ENCODE results near the gene GOLGA3.
"Not testable (repeated sequence)": the region's sequence is repeated elsewhere in the genome, so short reads cannot be mapped to it uniquely, and the experiment has no call there.

Gene GOLGA3

GRCh38 chr12:132847363-132848356 is 19.0 kb upstream of the GOLGA3 start:
- DNase-seq, result no peak

GRCh38 chr12:132844681-132845080 is 16.0 kb upstream of the GOLGA3 start:
- DNase-seq, result not testable (repeated sequence)

GRCh38 chr12:132842449-132843045 is 13.9 kb upstream of the GOLGA3 start:
- DNase-seq, result no peak

- no peak for DNase-seq
Observed at GRCh38 chr12:132841151-132841550, 12.5 kb upstream of the GOLGA3 start.

- no peak for DNase-seq
Observed at GRCh38 chr12:132840536-132840935, 11.9 kb upstream of the GOLGA3 start.

GRCh38 chr12:132839558-132840235 is 11.0 kb upstream of the GOLGA3 start:
- DNase-seq, result no peak

GRCh38 chr12:132838410-132839080 is 9.9 kb upstream of the GOLGA3 start:
- DNase-seq, result no peak

- no peak for DNase-seq
Observed at GRCh38 chr12:132837693-132838409, 9.2 kb upstream of the GOLGA3 start.

- no peak for DNase-seq
Observed at GRCh38 chr12:132836795-132837331, 8.2 kb upstream of the GOLGA3 start.

- not testable (repeated sequence) for DNase-seq
Observed at GRCh38 chr12:132836230-132836629, 7.6 kb upstream of the GOLGA3 start.

GRCh38 chr12:132835076-132836025 is 6.7 kb upstream of the GOLGA3 start:
- DNase-seq, result no peak

- DNase-seq, result no peak
Observed at GRCh38 chr12:132834181-132834711, 5.6 kb upstream of the GOLGA3 start.

GRCh38 chr12:132833341-132833740 is 4.7 kb upstream of the GOLGA3 start:
- DNase-seq, result no peak

- DNase-seq, result no peak
Observed at GRCh38 chr12:132831771-132832170, 3.1 kb upstream of the GOLGA3 start.

- DNase-seq, result no peak
Observed at GRCh38 chr12:132827763-132828703, 636 bp downstream of the GOLGA3 start.

- no peak for DNase-seq
Observed at GRCh38 chr12:132825861-132826260, 2.8 kb downstream of the GOLGA3 start.

GRCh38 chr12:132825089-132825488 is 3.6 kb downstream of the GOLGA3 start:
- DNase-seq, result no peak

- DNase-seq, result no peak
Observed at GRCh38 chr12:132824053-132824452, 4.6 kb downstream of the GOLGA3 start.

- DNase-seq, result no peak
Observed at GRCh38 chr12:132818562-132818961, 10.1 kb downstream of the GOLGA3 start.
